WTC11 (cell line): ENCODE data around the gene MAPRE2. TPM values are rescaled to one million over a fixed set of nuclear protein-coding genes. Genes with fewer than 3 reads are reported as not detected.
"Not testable (repeated sequence)": the region's sequence is repeated elsewhere in the genome, so short reads cannot be mapped to it uniquely, and the experiment has no call there.

Experiments
- ATAC-seq: fragments of 200-7000 bp; cut with Tn5 transposase; 2 replicates; pipeline ENCODE4 v1.10.0; 2021; ENCODE audit warnings: mild to moderate bottlenecking, moderate library complexity
- CTCF ChIA-PET: fragments of 300-600 bp; sonication (Branson Sonifier 250); formaldehyde crosslinking; loops from one replicate; lab custom pipeline; 2021; ENCODE audit warnings: antibody characterized with exemption; lab: Charles Lee
- POLR2A ChIA-PET: fragments of 350-600 bp; sonication (Branson Sonifier 250); formaldehyde crosslinking; loops from one replicate; lab custom pipeline; 2021; ENCODE audit warnings: antibody characterized with exemption; lab: Charles Lee
- DNase-seq: peaks from one replicate; pipeline ENCODE4 v3.0.0; 2021; ENCODE audit warnings: low spot score
- H3K27ac Mint-ChIP-seq: 2 replicates; pipeline ENCODE4 v1.8.0; 2021; ENCODE audit warnings: mixed read lengths
- H3K27me3 Mint-ChIP-seq: 2 replicates; pipeline ENCODE4 v1.8.0; 2021; ENCODE audit warnings: low read depth, mild to moderate bottlenecking, moderate library complexity, mixed read lengths
- H3K36me3 Mint-ChIP-seq: 2 replicates; pipeline ENCODE4 v1.8.0; 2021; ENCODE audit warnings: mixed read lengths
- H3K4me1 Mint-ChIP-seq: 2 replicates; pipeline ENCODE4 v1.8.0; 2022; ENCODE audit warnings: mixed read lengths
- H3K4me3 Mint-ChIP-seq: 2 replicates; pipeline ENCODE4 v1.8.0; 2021; ENCODE audit warnings: mild to moderate bottlenecking, moderate library complexity, mixed read lengths
- H3K9me3 Mint-ChIP-seq: 2 replicates; pipeline ENCODE4 v1.8.0; 2021; ENCODE audit warnings: mixed read lengths
- ATF1 ChIP-seq: sonication (generic); formaldehyde crosslinking; IDR thresholded peaks from 2 replicates; pipeline ENCODE4 v1.8.1; 2023; ENCODE audit warnings: mild to moderate bottlenecking, moderate library complexity, missing genetic modification reagents
- CBFB ChIP-seq: sonication (generic); formaldehyde crosslinking; IDR thresholded peaks from 2 replicates; pipeline ENCODE4 v1.8.1; 2022; ENCODE audit warnings: mild to moderate bottlenecking, low read depth, missing genetic modification reagents
- EMX1 ChIP-seq: fragments of 250-450 bp; sonication (Bioruptor Pico); IDR thresholded peaks from 2 replicates; pipeline ENCODE4 v1.8.0; 2021; ENCODE audit warnings: mild to moderate bottlenecking
- FOXK1 ChIP-seq: sonication (generic); formaldehyde crosslinking; IDR thresholded peaks from 2 replicates; pipeline ENCODE4 v1.8.0; 2022; ENCODE audit warnings: mild to moderate bottlenecking, moderate library complexity, missing genetic modification reagents
- FOXP1 ChIP-seq: sonication (generic); formaldehyde crosslinking; IDR thresholded peaks from 2 replicates; pipeline ENCODE4 v1.8.0; 2022; ENCODE audit warnings: missing genetic modification reagents, mild to moderate bottlenecking, moderate library complexity, borderline replicate concordance
- GABPB1 ChIP-seq: sonication (generic); formaldehyde crosslinking; IDR thresholded peaks from 2 replicates; pipeline ENCODE4 v1.8.1; 2023; ENCODE audit warnings: mild to moderate bottlenecking, missing genetic modification reagents
- GTF2I ChIP-seq: fragments of 250-450 bp; sonication (Bioruptor Pico); conservative IDR thresholded peaks from 2 replicates; pipeline ENCODE4 v1.4.0; 2021; ENCODE audit warnings: mild to moderate bottlenecking
- HMGA2 ChIP-seq: fragments of 250-450 bp; sonication (Bioruptor Pico); IDR thresholded peaks from 2 replicates; pipeline ENCODE4 v1.4.0; 2021; ENCODE audit warnings: mild to moderate bottlenecking, moderate library complexity
- IRF2 ChIP-seq: sonication (generic); formaldehyde crosslinking; IDR thresholded peaks from 2 replicates; pipeline ENCODE4 v1.8.0; 2022; ENCODE audit warnings: low read depth, missing genetic modification reagents, borderline replicate concordance
- MYBL2 ChIP-seq: sonication (generic); formaldehyde crosslinking; IDR thresholded peaks from 2 replicates; pipeline ENCODE4 v1.8.1; 2023; ENCODE audit warnings: mild to moderate bottlenecking, moderate library complexity, missing genetic modification reagents
- NR1H2 ChIP-seq: sonication (generic); formaldehyde crosslinking; IDR thresholded peaks from 2 replicates; pipeline ENCODE4 v1.9.0; 2021; ENCODE audit warnings: mild to moderate bottlenecking, moderate library complexity, missing genetic modification reagents
- NR2C2 ChIP-seq: sonication (generic); formaldehyde crosslinking; IDR thresholded peaks from 2 replicates; pipeline ENCODE4 v1.8.0; 2022; ENCODE audit warnings: mild to moderate bottlenecking, missing genetic modification reagents
- RELA ChIP-seq: sonication (generic); formaldehyde crosslinking; IDR thresholded peaks from 2 replicates; pipeline ENCODE4 v1.8.1; 2022; ENCODE audit warnings: missing genetic modification reagents, mild to moderate bottlenecking, borderline replicate concordance
- total RNA-seq: library from RNA; stranded (reverse); gene quantifications from 3 replicates; pipeline ENCODE4 v1.2.3, GENCODE V29; 2021
- TF ChIP-seq, protein P1 (sequence below): sonication (generic); formaldehyde crosslinking; IDR thresholded peaks from 2 replicates; pipeline ENCODE4 v1.8.1; 2022; ENCODE audit warnings: mild to moderate bottlenecking, missing genetic modification reagents, moderate library complexity, borderline replicate concordance
- TF ChIP-seq, protein P2 (sequence below): sonication (generic); formaldehyde crosslinking; IDR thresholded peaks from 2 replicates; pipeline ENCODE4 v1.8.0; 2023; ENCODE audit warnings: missing genetic modification reagents
- TF ChIP-seq, protein P3 (sequence below): sonication (generic); formaldehyde crosslinking; IDR thresholded peaks from 2 replicates; pipeline ENCODE4 v1.8.0; 2022; ENCODE audit warnings: missing genetic modification reagents
- TF ChIP-seq, protein P4 (sequence below): fragments of 200-600 bp; IDR thresholded peaks from 2 replicates; pipeline ENCODE4 v1.8.0; 2022; ENCODE audit warnings: antibody characterized with exemption
- TF ChIP-seq, protein P5 (sequence below): sonication (generic); formaldehyde crosslinking; IDR thresholded peaks from 2 replicates; pipeline ENCODE4 v1.8.1; 2023; ENCODE audit warnings: mild to moderate bottlenecking, missing genetic modification reagents, moderate library complexity

Gene MAPRE2
- total RNA-seq, 1 experiment from 2014 or later = 20.4 TPM

DNA sequence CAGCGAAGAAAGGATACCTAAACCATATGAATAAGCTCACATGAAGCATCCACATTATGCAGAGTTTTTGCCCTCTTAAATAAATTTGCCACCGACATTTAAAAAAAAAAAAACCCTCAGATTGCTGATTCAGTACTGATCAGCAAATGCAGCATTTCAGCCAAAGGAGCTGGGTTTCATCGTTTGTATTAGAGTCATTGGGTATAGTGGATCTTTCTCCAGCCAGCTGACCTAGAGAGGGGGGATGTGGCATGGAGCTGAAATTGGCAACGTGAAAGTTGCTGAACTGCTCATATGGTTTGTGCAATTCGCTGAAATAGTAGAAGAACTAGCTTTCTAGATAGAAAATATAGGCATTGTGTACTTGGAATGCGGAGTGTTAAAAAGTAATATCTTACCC lies 126.1 kb downstream of the MAPRE2 start:
- H3K9me3 Mint-ChIP-seq = no peaks in the 10 kb centered on the region
- no peaks in the 10 kb centered on the region for H3K36me3 Mint-ChIP-seq

DNA sequence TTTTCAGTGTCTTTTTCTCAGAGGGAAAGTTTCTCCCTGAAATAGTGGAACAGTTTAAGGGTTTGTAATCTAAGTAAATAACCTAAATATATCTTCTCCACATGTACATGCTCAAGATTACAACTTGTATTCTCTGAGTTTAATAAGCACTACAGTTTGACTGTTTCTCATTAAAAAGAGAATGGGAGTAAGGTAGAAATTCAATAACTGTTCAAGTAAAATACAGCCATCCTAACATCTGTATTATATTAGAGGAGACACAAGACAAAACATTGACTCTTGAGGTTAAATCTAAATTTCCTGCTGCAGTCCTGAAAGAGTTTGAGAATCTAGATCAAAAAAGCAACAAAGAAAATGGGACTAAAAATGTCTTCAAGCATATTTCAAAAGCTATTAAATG lies 126.6 kb downstream of the MAPRE2 start:
- H3K4me3 Mint-ChIP-seq = no peak overlapping the region
- peaks cover 13% of the 10 kb centered on the region for H3K4me1 Mint-ChIP-seq
- ChIA-PET POLR2A (no interaction called here), CTCF (interaction anchor here (1.1 to 1.3 kb wide), 2 partner anchors 24 to 141 kb away, joined by 3 to 5 read pairs; no protein-coding TSS in a partner anchor)
- ATAC-seq (no peak), DNase-seq (no peak)
- peaks cover 2% of the 10 kb centered on the region; the same call in 1 of the 2 replicates for H3K27me3 Mint-ChIP-seq
- H3K27ac Mint-ChIP-seq = no peak overlapping the region
- no peak for TF ChIP-seq HMGA2 (CRISPR knock-in tag)
- no peak for TF ChIP-seq MYBL2 (CRISPR knock-in tag)
- no peak for TF ChIP-seq CBFB (CRISPR knock-in tag)
- TF ChIP-seq, protein P1, sequence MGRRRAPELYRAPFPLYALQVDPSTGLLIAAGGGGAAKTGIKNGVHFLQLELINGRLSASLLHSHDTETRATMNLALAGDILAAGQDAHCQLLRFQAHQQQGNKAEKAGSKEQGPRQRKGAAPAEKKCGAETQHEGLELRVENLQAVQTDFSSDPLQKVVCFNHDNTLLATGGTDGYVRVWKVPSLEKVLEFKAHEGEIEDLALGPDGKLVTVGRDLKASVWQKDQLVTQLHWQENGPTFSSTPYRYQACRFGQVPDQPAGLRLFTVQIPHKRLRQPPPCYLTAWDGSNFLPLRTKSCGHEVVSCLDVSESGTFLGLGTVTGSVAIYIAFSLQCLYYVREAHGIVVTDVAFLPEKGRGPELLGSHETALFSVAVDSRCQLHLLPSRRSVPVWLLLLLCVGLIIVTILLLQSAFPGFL (CRISPR knock-in tag) = no peak
- TF ChIP-seq, protein P2, sequence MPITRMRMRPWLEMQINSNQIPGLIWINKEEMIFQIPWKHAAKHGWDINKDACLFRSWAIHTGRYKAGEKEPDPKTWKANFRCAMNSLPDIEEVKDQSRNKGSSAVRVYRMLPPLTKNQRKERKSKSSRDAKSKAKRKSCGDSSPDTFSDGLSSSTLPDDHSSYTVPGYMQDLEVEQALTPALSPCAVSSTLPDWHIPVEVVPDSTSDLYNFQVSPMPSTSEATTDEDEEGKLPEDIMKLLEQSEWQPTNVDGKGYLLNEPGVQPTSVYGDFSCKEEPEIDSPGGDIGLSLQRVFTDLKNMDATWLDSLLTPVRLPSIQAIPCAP (CRISPR knock-in tag) = no peak
- TF ChIP-seq NR2C2 (CRISPR knock-in tag) = no peak
- H3K9me3 Mint-ChIP-seq = no peaks in the 10 kb centered on the region
- no peaks in the 10 kb centered on the region for H3K36me3 Mint-ChIP-seq

More for the DNA sequence above, 126.1 kb downstream of the MAPRE2 start:
- no peak for ATAC-seq
- Mint-ChIP-seq H3K27me3 (peaks cover 2% of the 10 kb centered on the region; the same call in 1 of the 2 replicates), H3K4me3 (no peak overlapping the region), H3K27ac (no peak overlapping the region), H3K4me1 (peaks cover 9% of the 10 kb centered on the region)
- CTCF ChIA-PET = interaction anchor here (1.1 to 1.6 kb wide), 3 partner anchors 12 to 141 kb away, joined by 3 to 5 read pairs (median 4); no protein-coding TSS in a partner anchor
- DNase-seq = no peak
- TF ChIP-seq, protein P3, sequence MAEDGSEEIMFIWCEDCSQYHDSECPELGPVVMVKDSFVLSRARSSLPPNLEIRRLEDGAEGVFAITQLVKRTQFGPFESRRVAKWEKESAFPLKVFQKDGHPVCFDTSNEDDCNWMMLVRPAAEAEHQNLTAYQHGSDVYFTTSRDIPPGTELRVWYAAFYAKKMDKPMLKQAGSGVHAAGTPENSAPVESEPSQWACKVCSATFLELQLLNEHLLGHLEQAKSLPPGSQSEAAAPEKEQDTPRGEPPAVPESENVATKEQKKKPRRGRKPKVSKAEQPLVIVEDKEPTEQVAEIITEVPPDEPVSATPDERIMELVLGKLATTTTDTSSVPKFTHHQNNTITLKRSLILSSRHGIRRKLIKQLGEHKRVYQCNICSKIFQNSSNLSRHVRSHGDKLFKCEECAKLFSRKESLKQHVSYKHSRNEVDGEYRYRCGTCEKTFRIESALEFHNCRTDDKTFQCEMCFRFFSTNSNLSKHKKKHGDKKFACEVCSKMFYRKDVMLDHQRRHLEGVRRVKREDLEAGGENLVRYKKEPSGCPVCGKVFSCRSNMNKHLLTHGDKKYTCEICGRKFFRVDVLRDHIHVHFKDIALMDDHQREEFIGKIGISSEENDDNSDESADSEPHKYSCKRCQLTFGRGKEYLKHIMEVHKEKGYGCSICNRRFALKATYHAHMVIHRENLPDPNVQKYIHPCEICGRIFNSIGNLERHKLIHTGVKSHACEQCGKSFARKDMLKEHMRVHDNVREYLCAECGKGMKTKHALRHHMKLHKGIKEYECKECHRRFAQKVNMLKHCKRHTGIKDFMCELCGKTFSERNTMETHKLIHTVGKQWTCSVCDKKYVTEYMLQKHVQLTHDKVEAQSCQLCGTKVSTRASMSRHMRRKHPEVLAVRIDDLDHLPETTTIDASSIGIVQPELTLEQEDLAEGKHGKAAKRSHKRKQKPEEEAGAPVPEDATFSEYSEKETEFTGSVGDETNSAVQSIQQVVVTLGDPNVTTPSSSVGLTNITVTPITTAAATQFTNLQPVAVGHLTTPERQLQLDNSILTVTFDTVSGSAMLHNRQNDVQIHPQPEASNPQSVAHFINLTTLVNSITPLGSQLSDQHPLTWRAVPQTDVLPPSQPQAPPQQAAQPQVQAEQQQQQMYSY = no peak
- TF ChIP-seq, protein P4, sequence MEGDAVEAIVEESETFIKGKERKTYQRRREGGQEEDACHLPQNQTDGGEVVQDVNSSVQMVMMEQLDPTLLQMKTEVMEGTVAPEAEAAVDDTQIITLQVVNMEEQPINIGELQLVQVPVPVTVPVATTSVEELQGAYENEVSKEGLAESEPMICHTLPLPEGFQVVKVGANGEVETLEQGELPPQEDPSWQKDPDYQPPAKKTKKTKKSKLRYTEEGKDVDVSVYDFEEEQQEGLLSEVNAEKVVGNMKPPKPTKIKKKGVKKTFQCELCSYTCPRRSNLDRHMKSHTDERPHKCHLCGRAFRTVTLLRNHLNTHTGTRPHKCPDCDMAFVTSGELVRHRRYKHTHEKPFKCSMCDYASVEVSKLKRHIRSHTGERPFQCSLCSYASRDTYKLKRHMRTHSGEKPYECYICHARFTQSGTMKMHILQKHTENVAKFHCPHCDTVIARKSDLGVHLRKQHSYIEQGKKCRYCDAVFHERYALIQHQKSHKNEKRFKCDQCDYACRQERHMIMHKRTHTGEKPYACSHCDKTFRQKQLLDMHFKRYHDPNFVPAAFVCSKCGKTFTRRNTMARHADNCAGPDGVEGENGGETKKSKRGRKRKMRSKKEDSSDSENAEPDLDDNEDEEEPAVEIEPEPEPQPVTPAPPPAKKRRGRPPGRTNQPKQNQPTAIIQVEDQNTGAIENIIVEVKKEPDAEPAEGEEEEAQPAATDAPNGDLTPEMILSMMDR = no peak
- TF ChIP-seq GTF2I (CRISPR knock-in tag) (no peak), GABPB1 (CRISPR knock-in tag) (no peak), RELA (CRISPR knock-in tag) (no peak), NR2C2 (CRISPR knock-in tag) (no peak), IRF2 (CRISPR knock-in tag) (no peak), MYBL2 (CRISPR knock-in tag) (no peak), FOXP1 (no peak), FOXK1 (CRISPR knock-in tag) (no peak), NR1H2 (CRISPR knock-in tag) (no peak), ATF1 (CRISPR knock-in tag) (no peak), EMX1 (CRISPR knock-in tag) (no peak)
- TF ChIP-seq, protein P5, sequence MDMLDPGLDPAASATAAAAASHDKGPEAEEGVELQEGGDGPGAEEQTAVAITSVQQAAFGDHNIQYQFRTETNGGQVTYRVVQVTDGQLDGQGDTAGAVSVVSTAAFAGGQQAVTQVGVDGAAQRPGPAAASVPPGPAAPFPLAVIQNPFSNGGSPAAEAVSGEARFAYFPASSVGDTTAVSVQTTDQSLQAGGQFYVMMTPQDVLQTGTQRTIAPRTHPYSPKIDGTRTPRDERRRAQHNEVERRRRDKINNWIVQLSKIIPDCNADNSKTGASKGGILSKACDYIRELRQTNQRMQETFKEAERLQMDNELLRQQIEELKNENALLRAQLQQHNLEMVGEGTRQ (CRISPR knock-in tag) = no peak
- POLR2A ChIA-PET = no interaction called here

DNA sequence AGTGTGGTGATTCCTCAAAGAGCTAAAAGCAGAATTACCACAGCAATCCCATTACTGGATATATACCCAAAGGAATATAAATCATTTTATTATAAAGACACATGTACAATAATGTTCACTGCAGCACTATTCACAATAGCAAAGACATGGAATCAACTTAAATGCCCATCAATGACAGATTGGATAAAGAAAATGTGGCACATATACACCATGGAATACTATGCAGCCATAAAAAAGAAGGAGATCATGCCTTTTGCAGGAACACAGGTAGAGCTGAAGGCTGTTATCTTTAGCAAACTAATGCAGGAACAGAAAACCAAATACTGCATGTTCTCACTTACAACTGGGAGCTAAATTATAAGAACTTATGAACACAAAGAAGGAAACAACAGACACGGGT lies 129.1 kb downstream of the MAPRE2 start:
- H3K27ac Mint-ChIP-seq, H3K9me3 Mint-ChIP-seq, H3K4me3 Mint-ChIP-seq, H3K27me3 Mint-ChIP-seq, CTCF ChIA-PET, H3K36me3 Mint-ChIP-seq, POLR2A ChIA-PET, ATAC-seq, DNase-seq: not testable (repeated sequence)
- peaks cover 23% of the 10 kb centered on the region for H3K4me1 Mint-ChIP-seq
